CD14-positive monocyte (primary cell): Measurements from ENCODE around the gene KAZN. TPM values are rescaled to one million over a fixed set of nuclear protein-coding genes. Genes with fewer than 3 reads are reported as not detected.

ENCODE experiments used
- DNase-seq, 3 donors: peaks; one replicate each; pipeline ENCODE4 v3.0.0-alpha.2; 2011 to 2022
- H2AFZ ChIP-seq: 2 replicates; pipeline ENCODE4 v1.6.0; 2012; ENCODE audit warnings: mild to moderate bottlenecking, low read depth, low read length, inconsistent platforms; ENCODE audit not compliant: insufficient read depth, poor library complexity, severe bottlenecking
- H3K27ac ChIP-seq, 2 donors: 1 replicate in 1 of 2; 2 replicates in 1 of 2; pipeline ENCODE4 v1.5.1; 2012 to 2013; ENCODE audit warnings: low read length in 2 of 2, control low read depth in 1 of 2, inconsistent platforms in 1 of 2, low read depth in 1 of 2, mild to moderate bottlenecking in 1 of 2
- H3K27me3 ChIP-seq, 2 donors: one replicate each; pipeline versions ENCODE4 v1.6.0 to v1.6.1; 2011 to 2013; ENCODE audit warnings: low read length in 2 of 2; ENCODE audit not compliant: control insufficient read depth in 2 of 2, insufficient read depth in 2 of 2
- H3K36me3 ChIP-seq, 2 donors: replicated peaks in 1 of 2; 1 replicate in 1 of 2; 2 replicates in 1 of 2; pipeline versions ENCODE4 v1.5.1 to v1.6.1; 2012 to 2013; ENCODE audit warnings: low read length in 2 of 2, control low read depth in 1 of 2, inconsistent platforms in 1 of 2, mild to moderate bottlenecking in 1 of 2; ENCODE audit not compliant: insufficient read depth in 2 of 2, control insufficient read depth in 1 of 2
- H3K4me1 ChIP-seq, 2 donors: 1 replicate in 1 of 2; 2 replicates in 1 of 2; pipeline versions ENCODE4 v1.5.1 to v1.6.1; 2012 to 2013; ENCODE audit warnings: low read length in 2 of 2, control low read depth in 1 of 2, inconsistent platforms in 1 of 2, mild to moderate bottlenecking in 1 of 2, moderate library complexity in 1 of 2; ENCODE audit not compliant: insufficient read depth in 2 of 2, control insufficient read depth in 1 of 2
- H3K4me2 ChIP-seq: replicated peaks from 2 replicates; pipeline ENCODE3; 2012; ENCODE audit warnings: low read length, moderate library complexity, mild to moderate bottlenecking; ENCODE audit not compliant: poor library complexity, severe bottlenecking; ENCODE audit errors: extremely low read depth
- H3K4me3 ChIP-seq, 3 experiments: fragments of 200-600 bp in 1 of 3; sonication (generic) in 1 of 3; replicated peaks in 1 of 3; 1 replicate in 2 of 3; 2 replicates in 1 of 3; pipeline ENCODE4 v1.5.1; 2011 to 2013; ENCODE audit warnings: low read length in 3 of 3, mild to moderate bottlenecking in 3 of 3, control low read depth in 2 of 3, low read depth in 2 of 3, inconsistent platforms in 1 of 3, moderate library complexity in 1 of 3
- H3K79me2 ChIP-seq: 2 replicates; pipeline ENCODE4 v1.6.0; 2012; ENCODE audit warnings: mild to moderate bottlenecking, control low read depth, inconsistent platforms, low read length, moderate library complexity; ENCODE audit not compliant: insufficient read depth
- H3K9ac ChIP-seq: 2 replicates; pipeline ENCODE4 v1.6.0; 2017; ENCODE audit warnings: low read length, mild to moderate bottlenecking; ENCODE audit not compliant: insufficient read depth, poor library complexity, severe bottlenecking
- H3K9me3 ChIP-seq, 2 donors: replicated peaks in 1 of 2; 1 replicate in 1 of 2; 2 replicates in 1 of 2; pipeline versions ENCODE4 v1.5.1 to v1.6.1; 2012 to 2013; ENCODE audit warnings: low read length in 2 of 2, control low read depth in 1 of 2; ENCODE audit not compliant: control insufficient read depth in 1 of 2, insufficient read depth in 1 of 2
- H4K20me1 ChIP-seq: 2 replicates; pipeline ENCODE4 v1.6.0; 2012; ENCODE audit warnings: mild to moderate bottlenecking, low read length, control low read depth, moderate library complexity; ENCODE audit not compliant: insufficient read depth
- H3K27ac Mint-ChIP-seq, 7 donors: one replicate each; pipeline ENCODE4 v1.8.0; 2020; ENCODE audit warnings: mild to moderate bottlenecking in 7 of 7, mixed read lengths in 7 of 7, moderate library complexity in 6 of 7, inconsistent platforms in 2 of 7
- H3K27me3 Mint-ChIP-seq, 3 donors: one replicate each; pipeline ENCODE4 v1.8.0; 2021 to 2022; ENCODE audit warnings: low read depth in 3 of 3, mild to moderate bottlenecking in 3 of 3, mixed read lengths in 3 of 3, moderate library complexity in 3 of 3, inconsistent platforms in 1 of 3
- H3K36me3 Mint-ChIP-seq, 2 donors: one replicate each; pipeline ENCODE4 v1.8.0; 2020; ENCODE audit warnings: mixed read lengths in 2 of 2, inconsistent platforms in 1 of 2, mild to moderate bottlenecking in 1 of 2
- H3K4me1 Mint-ChIP-seq: one replicate; pipeline ENCODE4 v1.8.0; 2020; ENCODE audit warnings: mild to moderate bottlenecking, mixed read lengths
- H3K4me3 Mint-ChIP-seq, 2 donors: one replicate each; pipeline ENCODE4 v1.8.0; 2020; ENCODE audit warnings: mild to moderate bottlenecking in 2 of 2, mixed read lengths in 2 of 2, moderate library complexity in 1 of 2
- H3K9me3 Mint-ChIP-seq, 7 donors: one replicate each; pipeline ENCODE4 v1.8.0; 2020 to 2022; ENCODE audit warnings: mixed read lengths in 7 of 7, mild to moderate bottlenecking in 6 of 7, moderate library complexity in 6 of 7, inconsistent platforms in 2 of 7
- WGBS: methylation state at CpG from one replicate; pipeline ENCODE4 v1.1.5; 2013; ENCODE audit warnings: missing lambda C conversion rate; ENCODE audit not compliant: insufficient coverage; 5-methylcytosine and 5-hydroxymethylcytosine counted together
- intact Hi-C, 2 donors: fragments of 100-400 bp; cut with micrococcal nuclease; formaldehyde crosslinking; loops; one replicate each; pipeline versions ENCODE4 v1.15.0 to v1.15.1; 2023
- polyA plus RNA-seq, 3 donors: library from polyadenylated mRNA; depleted of rRNA in 1 of 3; unstranded in 2 of 3; stranded (reverse) in 1 of 3; fragments of 300-500 nt in 2 of 3; fragments of >200 nt in 1 of 3; fragmentation: Illumina TruSeq in 2 of 3; gene quantifications; 1 replicate in 2 of 3; 2 replicates in 1 of 3; pipeline ENCODE4 v1.2.3, GENCODE V29; 2012 to 2021
- TF ChIP-seq, protein P1 (sequence below): fragments of 200-600 bp; IDR thresholded peaks from one replicate; pipeline ENCODE4 v1.8.0; 2022; ENCODE audit warnings: antibody characterized with exemption, mild to moderate bottlenecking

The KAZN gene
- polyA plus RNA-seq, 3 donors = not detected

DNA sequence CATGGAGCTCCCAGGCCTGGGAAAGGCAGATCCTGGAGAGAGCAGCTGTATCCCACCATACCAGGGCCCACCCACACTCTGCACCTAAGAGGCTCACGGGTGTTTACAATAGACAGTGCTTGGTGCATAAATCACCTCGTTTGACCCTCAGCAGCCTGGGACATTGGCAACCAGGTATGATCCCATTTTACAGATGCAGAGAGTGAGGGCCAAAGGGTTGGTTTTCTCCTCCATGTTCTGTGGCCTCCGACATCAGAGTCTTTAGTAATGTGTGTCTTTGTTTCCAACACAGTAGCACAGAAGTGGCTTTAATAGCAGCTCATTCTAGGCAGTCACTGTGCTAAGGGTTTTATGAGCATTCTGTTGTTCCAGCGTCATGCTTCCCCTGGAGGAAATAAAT, 176.5 kb downstream of the KAZN start:
- H3K4me3 Mint-ChIP-seq = no peak overlapping the region
- TF ChIP-seq, protein P1, sequence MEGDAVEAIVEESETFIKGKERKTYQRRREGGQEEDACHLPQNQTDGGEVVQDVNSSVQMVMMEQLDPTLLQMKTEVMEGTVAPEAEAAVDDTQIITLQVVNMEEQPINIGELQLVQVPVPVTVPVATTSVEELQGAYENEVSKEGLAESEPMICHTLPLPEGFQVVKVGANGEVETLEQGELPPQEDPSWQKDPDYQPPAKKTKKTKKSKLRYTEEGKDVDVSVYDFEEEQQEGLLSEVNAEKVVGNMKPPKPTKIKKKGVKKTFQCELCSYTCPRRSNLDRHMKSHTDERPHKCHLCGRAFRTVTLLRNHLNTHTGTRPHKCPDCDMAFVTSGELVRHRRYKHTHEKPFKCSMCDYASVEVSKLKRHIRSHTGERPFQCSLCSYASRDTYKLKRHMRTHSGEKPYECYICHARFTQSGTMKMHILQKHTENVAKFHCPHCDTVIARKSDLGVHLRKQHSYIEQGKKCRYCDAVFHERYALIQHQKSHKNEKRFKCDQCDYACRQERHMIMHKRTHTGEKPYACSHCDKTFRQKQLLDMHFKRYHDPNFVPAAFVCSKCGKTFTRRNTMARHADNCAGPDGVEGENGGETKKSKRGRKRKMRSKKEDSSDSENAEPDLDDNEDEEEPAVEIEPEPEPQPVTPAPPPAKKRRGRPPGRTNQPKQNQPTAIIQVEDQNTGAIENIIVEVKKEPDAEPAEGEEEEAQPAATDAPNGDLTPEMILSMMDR = no peak
- H3K27ac Mint-ChIP-seq = no peak overlapping the region
- no peak overlapping the region for H2AFZ ChIP-seq
- no peak overlapping the region for H3K27ac ChIP-seq
- no peaks in the 10 kb centered on the region for H3K79me2 ChIP-seq
- H3K4me3 ChIP-seq = no peak overlapping the region
- no peaks in the 10 kb centered on the region for H4K20me1 ChIP-seq
- no peaks in the 10 kb centered on the region for H3K36me3 Mint-ChIP-seq
- no peaks in the 10 kb centered on the region for H3K9me3 ChIP-seq
- H3K9me3 Mint-ChIP-seq = peaks cover 0 to 3% (median 0%) of the 10 kb centered on the region in 7 donors
- no peaks in the 10 kb centered on the region for H3K27me3 ChIP-seq
- no peak for DNase-seq
- H3K4me1 Mint-ChIP-seq = peaks cover 47% of the 10 kb centered on the region
- intact Hi-C loops = no loop called here
- peaks cover 29 to 37% of the 10 kb centered on the region in 2 donors for H3K4me1 ChIP-seq
- 94% methylated on average over 3 of the region's 4 CpGs for WGBS
- H3K36me3 ChIP-seq = no peaks in the 10 kb centered on the region
- no peaks in the 10 kb centered on the region for H3K27me3 Mint-ChIP-seq
- H3K9ac ChIP-seq = no peak overlapping the region
- H3K4me2 ChIP-seq = no peak overlapping the region

DNA sequence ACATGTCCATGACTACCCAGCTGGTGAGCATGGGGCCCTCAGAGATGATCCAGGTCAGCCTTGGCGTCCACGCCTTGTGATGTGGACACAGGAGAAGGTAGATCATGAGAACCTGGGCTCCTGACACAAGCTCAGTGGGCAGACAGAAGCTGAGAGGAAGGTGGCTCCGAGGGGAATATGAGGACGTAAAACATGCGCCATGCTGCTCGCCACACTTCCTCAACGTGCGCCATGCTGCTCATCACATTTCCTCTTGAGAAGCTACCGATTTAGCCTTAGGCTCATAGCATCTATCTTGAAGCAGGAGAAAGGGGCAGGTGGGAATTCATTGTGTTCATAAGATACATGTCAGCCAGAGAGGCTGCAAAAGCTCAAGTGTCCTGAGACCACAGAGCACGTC, 176.9 kb downstream of the KAZN start:
- H3K9ac ChIP-seq = no peak overlapping the region
- H3K9me3 ChIP-seq = no peaks in the 10 kb centered on the region
- H3K27me3 ChIP-seq = no peaks in the 10 kb centered on the region
- no peaks in the 10 kb centered on the region for H3K36me3 ChIP-seq
- no peak for DNase-seq
- H4K20me1 ChIP-seq = no peaks in the 10 kb centered on the region
- Mint-ChIP-seq H3K9me3 (peaks cover 0 to 3% (median 0%) of the 10 kb centered on the region in 7 donors), H3K4me3 (no peak overlapping the region), H3K27me3 (no peaks in the 10 kb centered on the region), H3K27ac (no peak overlapping the region), H3K36me3 (no peaks in the 10 kb centered on the region), H3K4me1 (peaks cover 51% of the 10 kb centered on the region)
- peaks cover 34 to 42% of the 10 kb centered on the region in 2 donors for H3K4me1 ChIP-seq
- TF ChIP-seq, protein P1 = no peak
- H3K27ac ChIP-seq = no peak overlapping the region
- WGBS = 88% methylated on average over 4 of the region's 10 CpGs
- H3K79me2 ChIP-seq = no peaks in the 10 kb centered on the region
- H2AFZ ChIP-seq = no peak overlapping the region
- no peak overlapping the region for H3K4me3 ChIP-seq
- intact Hi-C loops = no loop called here
- no peak overlapping the region for H3K4me2 ChIP-seq
